ENCODE measurements around the gene CEACAM6. TPM values are rescaled to one million over a fixed set of nuclear protein-coding genes. Genes with fewer than 3 reads are reported as not detected.

CEACAM6 gene
- total and polyA plus RNA-seq, 2 experiments from 2014 or later = not detected

GRCh38 chr19:41734156-41734555, 21.2 kb upstream of the CEACAM6 start:
- H3K27ac Mint-ChIP-seq = no peak overlapping the region
- TF ChIP-seq STAT1 (IDR thresholded peaks at IDR 0.05; ENCODE audit: unreplicated experiment) = no peak
- no peak for TF ChIP-seq ZNF114 (CRISPR knock-in tag; IDR thresholded peaks at IDR 0.05)
- TF ChIP-seq POLR2AphosphoS5 (IDR thresholded peaks at IDR 0.05; ENCODE audit: low read depth) = no peak
- TF ChIP-seq ZNF331 (CRISPR knock-in tag; IDR thresholded peaks at IDR 0.05; ENCODE audit: low read depth) = no peak
- TF ChIP-seq EZH2 (IDR thresholded peaks at IDR 0.05; ENCODE audit: low read depth, unreplicated experiment) = no peak
- TF ChIP-seq, protein P1, sequence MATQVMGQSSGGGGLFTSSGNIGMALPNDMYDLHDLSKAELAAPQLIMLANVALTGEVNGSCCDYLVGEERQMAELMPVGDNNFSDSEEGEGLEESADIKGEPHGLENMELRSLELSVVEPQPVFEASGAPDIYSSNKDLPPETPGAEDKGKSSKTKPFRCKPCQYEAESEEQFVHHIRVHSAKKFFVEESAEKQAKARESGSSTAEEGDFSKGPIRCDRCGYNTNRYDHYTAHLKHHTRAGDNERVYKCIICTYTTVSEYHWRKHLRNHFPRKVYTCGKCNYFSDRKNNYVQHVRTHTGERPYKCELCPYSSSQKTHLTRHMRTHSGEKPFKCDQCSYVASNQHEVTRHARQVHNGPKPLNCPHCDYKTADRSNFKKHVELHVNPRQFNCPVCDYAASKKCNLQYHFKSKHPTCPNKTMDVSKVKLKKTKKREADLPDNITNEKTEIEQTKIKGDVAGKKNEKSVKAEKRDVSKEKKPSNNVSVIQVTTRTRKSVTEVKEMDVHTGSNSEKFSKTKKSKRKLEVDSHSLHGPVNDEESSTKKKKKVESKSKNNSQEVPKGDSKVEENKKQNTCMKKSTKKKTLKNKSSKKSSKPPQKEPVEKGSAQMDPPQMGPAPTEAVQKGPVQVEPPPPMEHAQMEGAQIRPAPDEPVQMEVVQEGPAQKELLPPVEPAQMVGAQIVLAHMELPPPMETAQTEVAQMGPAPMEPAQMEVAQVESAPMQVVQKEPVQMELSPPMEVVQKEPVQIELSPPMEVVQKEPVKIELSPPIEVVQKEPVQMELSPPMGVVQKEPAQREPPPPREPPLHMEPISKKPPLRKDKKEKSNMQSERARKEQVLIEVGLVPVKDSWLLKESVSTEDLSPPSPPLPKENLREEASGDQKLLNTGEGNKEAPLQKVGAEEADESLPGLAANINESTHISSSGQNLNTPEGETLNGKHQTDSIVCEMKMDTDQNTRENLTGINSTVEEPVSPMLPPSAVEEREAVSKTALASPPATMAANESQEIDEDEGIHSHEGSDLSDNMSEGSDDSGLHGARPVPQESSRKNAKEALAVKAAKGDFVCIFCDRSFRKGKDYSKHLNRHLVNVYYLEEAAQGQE (IDR thresholded peaks at IDR 0.05; ENCODE audit: unreplicated experiment) = no peak
- TF ChIP-seq, protein P2, sequence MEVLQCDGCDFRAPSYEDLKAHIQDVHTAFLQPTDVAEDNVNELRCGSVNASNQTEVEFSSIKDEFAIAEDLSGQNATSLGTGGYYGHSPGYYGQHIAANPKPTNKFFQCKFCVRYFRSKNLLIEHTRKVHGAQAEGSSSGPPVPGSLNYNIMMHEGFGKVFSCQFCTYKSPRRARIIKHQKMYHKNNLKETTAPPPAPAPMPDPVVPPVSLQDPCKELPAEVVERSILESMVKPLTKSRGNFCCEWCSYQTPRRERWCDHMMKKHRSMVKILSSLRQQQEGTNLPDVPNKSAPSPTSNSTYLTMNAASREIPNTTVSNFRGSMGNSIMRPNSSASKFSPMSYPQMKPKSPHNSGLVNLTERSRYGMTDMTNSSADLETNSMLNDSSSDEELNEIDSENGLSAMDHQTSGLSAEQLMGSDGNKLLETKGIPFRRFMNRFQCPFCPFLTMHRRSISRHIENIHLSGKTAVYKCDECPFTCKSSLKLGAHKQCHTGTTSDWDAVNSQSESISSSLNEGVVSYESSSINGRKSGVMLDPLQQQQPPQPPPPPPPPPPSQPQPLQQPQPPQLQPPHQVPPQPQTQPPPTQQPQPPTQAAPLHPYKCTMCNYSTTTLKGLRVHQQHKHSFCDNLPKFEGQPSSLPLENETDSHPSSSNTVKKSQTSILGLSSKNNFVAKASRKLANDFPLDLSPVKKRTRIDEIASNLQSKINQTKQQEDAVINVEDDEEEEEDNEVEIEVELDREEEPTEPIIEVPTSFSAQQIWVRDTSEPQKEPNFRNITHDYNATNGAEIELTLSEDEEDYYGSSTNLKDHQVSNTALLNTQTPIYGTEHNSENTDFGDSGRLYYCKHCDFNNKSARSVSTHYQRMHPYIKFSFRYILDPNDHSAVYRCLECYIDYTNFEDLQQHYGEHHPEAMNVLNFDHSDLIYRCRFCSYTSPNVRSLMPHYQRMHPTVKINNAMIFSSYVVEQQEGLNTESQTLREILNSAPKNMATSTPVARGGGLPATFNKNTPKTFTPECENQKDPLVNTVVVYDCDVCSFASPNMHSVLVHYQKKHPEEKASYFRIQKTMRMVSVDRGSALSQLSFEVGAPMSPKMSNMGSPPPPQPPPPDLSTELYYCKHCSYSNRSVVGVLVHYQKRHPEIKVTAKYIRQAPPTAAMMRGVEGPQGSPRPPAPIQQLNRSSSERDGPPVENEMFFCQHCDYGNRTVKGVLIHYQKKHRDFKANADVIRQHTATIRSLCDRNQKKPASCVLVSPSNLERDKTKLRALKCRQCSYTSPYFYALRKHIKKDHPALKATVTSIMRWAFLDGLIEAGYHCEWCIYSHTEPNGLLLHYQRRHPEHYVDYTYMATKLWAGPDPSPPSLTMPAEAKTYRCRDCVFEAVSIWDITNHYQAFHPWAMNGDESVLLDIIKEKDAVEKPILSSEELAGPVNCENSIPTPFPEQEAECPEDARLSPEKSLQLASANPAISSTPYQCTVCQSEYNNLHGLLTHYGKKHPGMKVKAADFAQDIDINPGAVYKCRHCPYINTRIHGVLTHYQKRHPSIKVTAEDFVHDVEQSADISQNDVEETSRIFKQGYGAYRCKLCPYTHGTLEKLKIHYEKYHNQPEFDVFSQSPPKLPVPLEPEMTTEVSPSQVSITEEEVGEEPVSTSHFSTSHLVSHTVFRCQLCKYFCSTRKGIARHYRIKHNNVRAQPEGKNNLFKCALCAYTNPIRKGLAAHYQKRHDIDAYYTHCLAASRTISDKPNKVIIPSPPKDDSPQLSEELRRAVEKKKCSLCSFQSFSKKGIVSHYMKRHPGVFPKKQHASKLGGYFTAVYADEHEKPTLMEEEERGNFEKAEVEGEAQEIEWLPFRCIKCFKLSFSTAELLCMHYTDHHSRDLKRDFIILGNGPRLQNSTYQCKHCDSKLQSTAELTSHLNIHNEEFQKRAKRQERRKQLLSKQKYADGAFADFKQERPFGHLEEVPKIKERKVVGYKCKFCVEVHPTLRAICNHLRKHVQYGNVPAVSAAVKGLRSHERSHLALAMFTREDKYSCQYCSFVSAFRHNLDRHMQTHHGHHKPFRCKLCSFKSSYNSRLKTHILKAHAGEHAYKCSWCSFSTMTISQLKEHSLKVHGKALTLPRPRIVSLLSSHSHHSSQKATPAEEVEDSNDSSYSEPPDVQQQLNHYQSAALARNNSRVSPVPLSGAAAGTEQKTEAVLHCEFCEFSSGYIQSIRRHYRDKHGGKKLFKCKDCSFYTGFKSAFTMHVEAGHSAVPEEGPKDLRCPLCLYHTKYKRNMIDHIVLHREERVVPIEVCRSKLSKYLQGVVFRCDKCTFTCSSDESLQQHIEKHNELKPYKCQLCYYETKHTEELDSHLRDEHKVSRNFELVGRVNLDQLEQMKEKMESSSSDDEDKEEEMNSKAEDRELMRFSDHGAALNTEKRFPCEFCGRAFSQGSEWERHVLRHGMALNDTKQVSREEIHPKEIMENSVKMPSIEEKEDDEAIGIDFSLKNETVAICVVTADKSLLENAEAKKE (CRISPR knock-in tag; IDR thresholded peaks at IDR 0.05) = no peak
- TF ChIP-seq JUNB (IDR thresholded peaks at IDR 0.05; ENCODE audit: unreplicated experiment) = no peak
- TF ChIP-seq, protein P3, sequence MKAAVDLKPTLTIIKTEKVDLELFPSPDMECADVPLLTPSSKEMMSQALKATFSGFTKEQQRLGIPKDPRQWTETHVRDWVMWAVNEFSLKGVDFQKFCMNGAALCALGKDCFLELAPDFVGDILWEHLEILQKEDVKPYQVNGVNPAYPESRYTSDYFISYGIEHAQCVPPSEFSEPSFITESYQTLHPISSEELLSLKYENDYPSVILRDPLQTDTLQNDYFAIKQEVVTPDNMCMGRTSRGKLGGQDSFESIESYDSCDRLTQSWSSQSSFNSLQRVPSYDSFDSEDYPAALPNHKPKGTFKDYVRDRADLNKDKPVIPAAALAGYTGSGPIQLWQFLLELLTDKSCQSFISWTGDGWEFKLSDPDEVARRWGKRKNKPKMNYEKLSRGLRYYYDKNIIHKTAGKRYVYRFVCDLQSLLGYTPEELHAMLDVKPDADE (IDR thresholded peaks at IDR 0.05) = no peak
- TF ChIP-seq NANOG (IDR thresholded peaks at IDR 0.05; ENCODE audit: borderline replicate concordance) = no peak
- no peak for TF ChIP-seq CTCF (conservative IDR thresholded peaks at IDR 0.05; ENCODE audit: low read depth in 2 of 2)
- TF ChIP-seq CREB1 (CRISPR knock-in tag; IDR thresholded peaks at IDR 0.05; ENCODE audit: low read depth) = no peak
- no peak for TF ChIP-seq EZH2phosphoT487 (IDR thresholded peaks at IDR 0.05; ENCODE audit: unreplicated experiment)
- Histone ChIP-seq H3K36me3 (ENCODE audit: insufficient read depth) (no peaks in the 10 kb centered on the region), H4K20me1 (replicated peaks; ENCODE audit: insufficient read depth) (no peaks in the 10 kb centered on the region), H3K4me3 (no peak overlapping the region), H3K4me2 (no peak overlapping the region), H3K27me3 (ENCODE audit: insufficient read depth) (no peaks in the 10 kb centered on the region), H3K27ac (ENCODE audit: low read depth) (no peak overlapping the region), H3K9me2 (ENCODE audit: insufficient read depth) (no peaks in the 10 kb centered on the region), H3K79me2 (replicated peaks; ENCODE audit: insufficient read depth) (no peaks in the 10 kb centered on the region), H3K4me1 (ENCODE audit: insufficient read depth) (no peaks in the 10 kb centered on the region), H3F3A (replicated peaks; ENCODE audit: low read depth) (no peaks in the 10 kb centered on the region), H2AFZ (no peak overlapping the region)
- DNase-seq (ENCODE audit: low spot score) (no peak), ATAC-seq (no peak)
- no peaks in the 10 kb centered on the region for H3K4me1 Mint-ChIP-seq
- H3K27me3 Mint-ChIP-seq (ENCODE audit: insufficient read depth, low read depth, poor library complexity) = no peaks in the 10 kb centered on the region
- H3K36me3 Mint-ChIP-seq (ENCODE audit: low read depth) = no peaks in the 10 kb centered on the region
- H3K9me3 Mint-ChIP-seq = no peaks in the 10 kb centered on the region
- no peak overlapping the region for H3K4me3 Mint-ChIP-seq

Measured in GM23338 (cell line).